Measurements from ENCODE around the gene CNMD.

CNMD gene

GRCh38 chr13:52775511-52775910, 35.9 kb upstream of the CNMD start:
- no peak for DNase-seq (ENCODE audit: low read depth)
- no peak overlapping the region for H3K4me3 ChIP-seq (ENCODE audit: control insufficient read depth, low read depth, low read length)
- no peak for TF ChIP-seq CTCF (IDR thresholded peaks at IDR 0.05; ENCODE audit: control insufficient read depth, insufficient read depth, low read depth, low read length, missing control alignments)

GRCh38 chr13:52767949-52768516, 28.4 kb upstream of the CNMD start:
- H3K4me3 ChIP-seq (ENCODE audit: control insufficient read depth, low read depth, low read length): no peak overlapping the region
- TF ChIP-seq CTCF (IDR thresholded peaks at IDR 0.05; ENCODE audit: control insufficient read depth, insufficient read depth, low read depth, low read length, missing control alignments): no peak
- no peak for DNase-seq (ENCODE audit: low read depth)

GRCh38 chr13:52765611-52766390, 26.2 kb upstream of the CNMD start:
- no peak overlapping the region for H3K4me3 ChIP-seq (ENCODE audit: control insufficient read depth, low read depth, low read length)
- no peak for DNase-seq (ENCODE audit: low read depth)
- no peak for TF ChIP-seq CTCF (IDR thresholded peaks at IDR 0.05; ENCODE audit: control insufficient read depth, insufficient read depth, low read depth, low read length, missing control alignments)

DNA sequence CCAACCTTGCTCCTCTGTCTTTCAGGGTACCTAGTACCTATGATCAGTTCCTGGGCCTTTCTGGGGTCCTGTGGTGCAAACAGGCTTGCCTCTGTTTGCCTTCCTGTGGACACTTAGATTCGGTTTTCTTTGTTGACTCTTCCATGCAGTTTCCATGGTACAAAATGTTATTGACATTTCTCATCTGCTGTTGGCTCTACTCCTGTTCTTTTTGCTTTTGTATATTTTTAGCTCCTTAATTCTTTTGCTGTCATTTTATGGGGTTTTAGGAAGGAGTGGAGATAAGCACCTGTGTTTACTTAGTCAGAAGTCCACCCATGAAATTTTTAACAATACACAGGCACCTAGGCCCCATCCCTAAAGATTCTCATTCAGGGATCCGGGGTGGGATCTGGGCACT, 20.5 kb upstream of the CNMD start:
- no peak for TF ChIP-seq CTCF (IDR thresholded peaks at IDR 0.05; ENCODE audit: control insufficient read depth, insufficient read depth, low read depth, low read length, missing control alignments)
- DNase-seq (ENCODE audit: low read depth): no peak
- no peak overlapping the region for H3K4me3 ChIP-seq (ENCODE audit: control insufficient read depth, low read depth, low read length)

GRCh38 chr13:52758114-52758513, 18.5 kb upstream of the CNMD start:
- no peak for DNase-seq (ENCODE audit: low read depth)
- no peak overlapping the region for H3K4me3 ChIP-seq (ENCODE audit: control insufficient read depth, low read depth, low read length)
- no peak for TF ChIP-seq CTCF (IDR thresholded peaks at IDR 0.05; ENCODE audit: control insufficient read depth, insufficient read depth, low read depth, low read length, missing control alignments)

DNA sequence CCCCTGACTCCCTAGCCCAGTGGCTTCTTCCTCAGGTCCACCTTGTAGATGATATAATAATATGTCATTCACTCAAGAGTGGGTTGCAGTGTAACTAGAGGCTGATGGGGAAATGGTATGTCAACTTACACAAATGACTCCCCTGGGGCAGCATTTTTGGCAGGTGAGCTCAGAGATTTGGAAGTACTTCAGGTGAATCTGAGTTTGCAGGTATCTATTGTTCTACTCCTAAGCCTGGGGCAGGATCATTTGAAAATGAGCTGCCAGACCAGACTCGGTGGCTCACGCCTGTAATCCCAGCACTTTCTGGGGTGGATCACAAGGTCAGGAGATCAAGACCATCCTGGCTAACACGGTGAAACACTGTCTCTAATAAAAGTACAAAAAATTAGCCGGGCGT, 11.6 kb upstream of the CNMD start:
- no peak for TF ChIP-seq CTCF (IDR thresholded peaks at IDR 0.05; ENCODE audit: control insufficient read depth, insufficient read depth, low read depth, low read length, missing control alignments)
- no peak overlapping the region for H3K4me3 ChIP-seq (ENCODE audit: control insufficient read depth, low read depth, low read length)
- no peak for DNase-seq (ENCODE audit: low read depth)
